K562 (cell line): Measurements from ENCODE around the gene RHPN2. TPM values are rescaled to one million over a fixed set of nuclear protein-coding genes. Genes with fewer than 3 reads are reported as not detected.

Experiments
- BHLHE40 ChIP-seq: IDR thresholded peaks from 2 replicates; pipeline ENCODE4 v1.6.1; 2011; ENCODE audit warnings: low read length, improper control_type of control experiment
- CREM ChIP-seq: IDR thresholded peaks from 2 replicates; pipeline ENCODE4 v1.6.1; 2014; ENCODE audit warnings: antibody characterized with exemption, low read depth
- ETV5 ChIP-seq: sonication (generic); formaldehyde crosslinking; IDR thresholded peaks from 2 replicates; pipeline ENCODE4 v1.4.0; 2020; ENCODE audit warnings: low read depth, mild to moderate bottlenecking, missing genetic modification reagents
- KDM4B ChIP-seq, 2 experiments: fragments of 450-650 bp in 1 of 2; sonication (generic) in 1 of 2; IDR thresholded peaks; 2 replicates each; pipeline ENCODE4 v1.6.1; 2016 to 2017; ENCODE audit warnings: borderline replicate concordance in 2 of 2, antibody characterized with exemption in 1 of 2, low read depth in 1 of 2, mild to moderate bottlenecking in 1 of 2
- NR1H2 ChIP-seq: sonication (generic); formaldehyde crosslinking; IDR thresholded peaks from 2 replicates; pipeline ENCODE4 v1.4.0; 2020; ENCODE audit warnings: mild to moderate bottlenecking, missing genetic modification reagents
- NR2C1 ChIP-seq, 2 experiments: fragments of 450-650 bp; IDR thresholded peaks; 2 replicates each; pipeline ENCODE4 v1.6.1; 2017; ENCODE audit warnings: mild to moderate bottlenecking in 2 of 2, antibody characterized with exemption in 1 of 2, inconsistent platforms in 1 of 2, missing compliant biosample characterization in 1 of 2, missing genetic modification characterization in 1 of 2
- RFX1 ChIP-seq: fragments of 450-650 bp; IDR thresholded peaks from 2 replicates; pipeline ENCODE4 v1.6.1; 2016; ENCODE audit warnings: mild to moderate bottlenecking, moderate library complexity
- SNIP1 ChIP-seq: fragments of 450-650 bp; IDR thresholded peaks from 2 replicates; pipeline ENCODE4 v1.7.1; 2017; ENCODE audit warnings: low read depth, mild to moderate bottlenecking
- polyA plus RNA-seq, 8 experiments: library from polyadenylated mRNA; depleted of rRNA in 4 of 8; stranded (reverse) in 5 of 8; unstranded in 3 of 8; fragments of >200 nt; fragmentation: Nextera tagmentation in 2 of 8; fragmentation: Illumina TruSeq in 1 of 8; extraction: Ambion mirVana in 2 of 8; extraction: Trizol in 1 of 8; gene quantifications; 2 replicates each; pipeline versions ENCODE4 v1.2.1 to v1.2.3, GENCODE V29; 2011 to 2014; ENCODE audit warnings: inconsistent platforms in 1 of 8, missing spikeins in 1 of 8
- total RNA-seq, 7 experiments: library from RNA; depleted of rRNA in 6 of 7; stranded (reverse); fragments of >200 nt in 6 of 7; fragmentation: Illumina TruSeq in 2 of 7; extraction: Trizol in 2 of 7; gene quantifications; 2 replicates each; pipeline versions ENCODE4 v1.2.1 to v1.2.3, GENCODE V29; 2011 to 2021; ENCODE audit warnings: low replicate concordance in 1 of 7
- TF ChIP-seq, protein P1 (sequence below), 2 experiments: IDR thresholded peaks; 2 replicates each; pipeline ENCODE4 v1.6.1; 2012; ENCODE audit warnings: improper control_type of control experiment in 2 of 2, low read depth in 2 of 2, low read length in 2 of 2, borderline replicate concordance in 1 of 2
- TF ChIP-seq, protein P2 (sequence below), 3 experiments: fragments of 200-800 bp in 1 of 3; sonication (Bioruptor generic) in 1 of 3; sonication (generic) in 1 of 3; formaldehyde crosslinking in 1 of 3; IDR thresholded peaks; 2 replicates each; pipeline versions ENCODE4 v1.6.1 to v1.8.0; 2016 to 2022; ENCODE audit warnings: mild to moderate bottlenecking in 2 of 3, missing compliant biosample characterization in 2 of 3, missing genetic modification characterization in 2 of 3, missing genetic modification reagents in 1 of 3
- TF ChIP-seq, protein P3 (sequence below): fragments of 450-650 bp; formaldehyde crosslinking; IDR thresholded peaks from 2 replicates; pipeline ENCODE4 v1.4.0; 2022; ENCODE audit warnings: missing genetic modification characterization
- TF ChIP-seq, protein P4 (sequence below): IDR thresholded peaks from 2 replicates; pipeline ENCODE4 v1.6.1; 2011; ENCODE audit not compliant: insufficient read length; ENCODE audit errors: extremely low read depth
- TF ChIP-seq, protein P5 (sequence below): sonication (generic); formaldehyde crosslinking; IDR thresholded peaks from 2 replicates; pipeline ENCODE4 v1.8.0; 2022; ENCODE audit warnings: mild to moderate bottlenecking, missing genetic modification reagents
- TF ChIP-seq, protein P6 (sequence below): fragments of 450-650 bp; formaldehyde crosslinking; IDR thresholded peaks from 2 replicates; pipeline ENCODE4 v1.4.0; 2020; ENCODE audit warnings: mild to moderate bottlenecking, moderate library complexity

Gene RHPN2
- total and polyA plus RNA-seq, 9 of the 15 experiments (the other 6 are each of a cell fraction or from before 2014, with no cell fraction given) = 0.63 to 9.9 (median 3.2) TPM

DNA sequence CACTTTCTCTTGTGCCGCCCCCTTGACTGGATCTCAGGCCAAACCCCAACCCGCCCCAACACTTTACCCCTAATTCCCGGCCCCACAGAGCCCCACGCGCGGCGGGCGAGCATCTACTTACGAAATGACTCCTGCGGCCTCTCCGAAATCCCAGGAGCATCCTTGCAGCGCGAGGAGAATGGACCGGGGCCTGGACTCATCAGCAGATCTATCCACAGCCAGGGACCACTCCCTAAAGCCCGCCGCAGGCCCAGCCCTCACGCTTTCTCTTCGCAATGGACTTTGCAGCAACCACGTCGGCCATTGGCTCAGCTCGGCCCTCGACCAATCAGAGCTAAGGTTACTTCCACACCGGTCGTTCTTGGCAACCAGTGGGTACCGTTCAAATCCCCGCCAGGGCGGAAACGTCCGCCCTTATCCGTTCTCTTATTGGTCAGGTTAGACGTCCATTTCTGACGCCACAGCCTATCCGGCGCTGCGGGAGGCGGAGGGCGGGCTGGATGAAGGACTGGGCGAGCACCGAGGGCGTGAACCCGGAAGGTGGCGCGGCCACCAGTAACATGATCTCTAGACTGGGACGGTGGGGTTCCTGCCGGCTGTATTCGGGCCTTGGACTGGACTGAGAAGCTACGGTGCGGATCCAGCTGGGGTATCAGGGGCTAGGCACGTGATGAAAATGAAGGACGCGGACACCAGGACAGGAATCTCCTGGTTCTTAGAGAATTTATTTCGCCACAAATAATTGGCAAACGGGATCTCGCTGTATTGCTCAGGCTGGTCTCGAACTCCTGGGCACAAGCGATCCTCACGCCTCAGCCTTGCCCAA lies 92.8 kb downstream of the RHPN2 start, which contains the start of the genes CEP89 and FAAP24 (continued):
- TF ChIP-seq, protein P1, sequence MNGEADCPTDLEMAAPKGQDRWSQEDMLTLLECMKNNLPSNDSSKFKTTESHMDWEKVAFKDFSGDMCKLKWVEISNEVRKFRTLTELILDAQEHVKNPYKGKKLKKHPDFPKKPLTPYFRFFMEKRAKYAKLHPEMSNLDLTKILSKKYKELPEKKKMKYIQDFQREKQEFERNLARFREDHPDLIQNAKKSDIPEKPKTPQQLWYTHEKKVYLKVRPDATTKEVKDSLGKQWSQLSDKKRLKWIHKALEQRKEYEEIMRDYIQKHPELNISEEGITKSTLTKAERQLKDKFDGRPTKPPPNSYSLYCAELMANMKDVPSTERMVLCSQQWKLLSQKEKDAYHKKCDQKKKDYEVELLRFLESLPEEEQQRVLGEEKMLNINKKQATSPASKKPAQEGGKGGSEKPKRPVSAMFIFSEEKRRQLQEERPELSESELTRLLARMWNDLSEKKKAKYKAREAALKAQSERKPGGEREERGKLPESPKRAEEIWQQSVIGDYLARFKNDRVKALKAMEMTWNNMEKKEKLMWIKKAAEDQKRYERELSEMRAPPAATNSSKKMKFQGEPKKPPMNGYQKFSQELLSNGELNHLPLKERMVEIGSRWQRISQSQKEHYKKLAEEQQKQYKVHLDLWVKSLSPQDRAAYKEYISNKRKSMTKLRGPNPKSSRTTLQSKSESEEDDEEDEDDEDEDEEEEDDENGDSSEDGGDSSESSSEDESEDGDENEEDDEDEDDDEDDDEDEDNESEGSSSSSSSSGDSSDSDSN (IDR thresholded peaks at IDR 0.05; ENCODE audit: borderline replicate concordance in 1 of 2, low read depth in 2 of 2, low read length in 2 of 2) = 0 out of 4 replicates have a peak, but pooled peaks of 1 of the 2 experiments have one; percentile 50
- TF ChIP-seq CREM = peak; percentile 67
- no peak for TF ChIP-seq NR1H2 (CRISPR knock-in tag)
- TF ChIP-seq, protein P2, sequence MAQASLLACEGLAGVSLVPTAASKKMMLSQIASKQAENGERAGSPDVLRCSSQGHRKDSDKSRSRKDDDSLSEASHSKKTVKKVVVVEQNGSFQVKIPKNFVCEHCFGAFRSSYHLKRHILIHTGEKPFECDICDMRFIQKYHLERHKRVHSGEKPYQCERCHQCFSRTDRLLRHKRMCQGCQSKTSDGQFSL (CRISPR knock-in tag; IDR thresholded peaks at IDR 0.05) = no peak
- TF ChIP-seq, protein P2 (tag; IDR thresholded peaks at IDR 0.05) = no peak
- TF ChIP-seq ETV5 (CRISPR knock-in tag) = no peak
- TF ChIP-seq, protein P3, sequence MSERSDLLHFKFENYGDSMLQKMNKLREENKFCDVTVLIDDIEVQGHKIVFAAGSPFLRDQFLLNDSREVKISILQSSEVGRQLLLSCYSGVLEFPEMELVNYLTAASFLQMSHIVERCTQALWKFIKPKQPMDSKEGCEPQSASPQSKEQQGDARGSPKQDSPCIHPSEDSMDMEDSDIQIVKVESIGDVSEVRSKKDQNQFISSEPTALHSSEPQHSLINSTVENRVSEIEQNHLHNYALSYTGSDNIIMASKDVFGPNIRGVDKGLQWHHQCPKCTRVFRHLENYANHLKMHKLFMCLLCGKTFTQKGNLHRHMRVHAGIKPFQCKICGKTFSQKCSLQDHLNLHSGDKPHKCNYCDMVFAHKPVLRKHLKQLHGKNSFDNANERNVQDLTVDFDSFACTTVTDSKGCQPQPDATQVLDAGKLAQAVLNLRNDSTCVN (CRISPR knock-in tag) = no peak
- no peak for TF ChIP-seq KDM4B (IDR thresholded peaks at IDR 0.05; ENCODE audit: borderline replicate concordance in 2 of 2, low read depth in 1 of 2)
- TF ChIP-seq, protein P4, sequence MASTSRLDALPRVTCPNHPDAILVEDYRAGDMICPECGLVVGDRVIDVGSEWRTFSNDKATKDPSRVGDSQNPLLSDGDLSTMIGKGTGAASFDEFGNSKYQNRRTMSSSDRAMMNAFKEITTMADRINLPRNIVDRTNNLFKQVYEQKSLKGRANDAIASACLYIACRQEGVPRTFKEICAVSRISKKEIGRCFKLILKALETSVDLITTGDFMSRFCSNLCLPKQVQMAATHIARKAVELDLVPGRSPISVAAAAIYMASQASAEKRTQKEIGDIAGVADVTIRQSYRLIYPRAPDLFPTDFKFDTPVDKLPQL = no peak
- TF ChIP-seq SNIP1 = no peak
- peak; percentile 54 for TF ChIP-seq BHLHE40
- TF ChIP-seq RFX1 = peak; percentile 99
- TF ChIP-seq, protein P5, sequence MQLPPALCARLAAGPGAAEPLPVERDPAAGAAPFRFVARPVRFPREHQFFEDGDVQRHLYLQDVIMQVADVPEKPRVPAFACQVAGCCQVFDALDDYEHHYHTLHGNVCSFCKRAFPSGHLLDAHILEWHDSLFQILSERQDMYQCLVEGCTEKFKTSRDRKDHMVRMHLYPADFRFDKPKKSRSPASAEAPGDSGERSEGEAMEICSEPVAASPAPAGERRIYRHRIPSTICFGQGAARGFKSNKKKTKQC (CRISPR knock-in tag) = peak; percentile 63; the same call in 1 of the 2 replicates
- peak; percentile 92 for TF ChIP-seq NR2C1 (IDR thresholded peaks at IDR 0.05)
- TF ChIP-seq NR2C1 (tag; IDR thresholded peaks at IDR 0.05) = peak; percentile 90
- TF ChIP-seq, protein P6, sequence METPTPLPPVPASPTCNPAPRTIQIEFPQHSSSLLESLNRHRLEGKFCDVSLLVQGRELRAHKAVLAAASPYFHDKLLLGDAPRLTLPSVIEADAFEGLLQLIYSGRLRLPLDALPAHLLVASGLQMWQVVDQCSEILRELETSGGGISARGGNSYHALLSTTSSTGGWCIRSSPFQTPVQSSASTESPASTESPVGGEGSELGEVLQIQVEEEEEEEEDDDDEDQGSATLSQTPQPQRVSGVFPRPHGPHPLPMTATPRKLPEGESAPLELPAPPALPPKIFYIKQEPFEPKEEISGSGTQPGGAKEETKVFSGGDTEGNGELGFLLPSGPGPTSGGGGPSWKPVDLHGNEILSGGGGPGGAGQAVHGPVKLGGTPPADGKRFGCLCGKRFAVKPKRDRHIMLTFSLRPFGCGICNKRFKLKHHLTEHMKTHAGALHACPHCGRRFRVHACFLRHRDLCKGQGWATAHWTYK = no peak
